Spleen (tissue), 7 donors: ENCODE data around the gene KATNAL1.

ENCODE experiments used
- CTCF ChIP-seq, 11 experiments: fragments of 200-600 bp in 7 of 11; fragments of 450-650 bp in 4 of 11; sonication (generic) in 4 of 11; IDR thresholded peaks in 8 of 11; conservative IDR thresholded peaks in 3 of 11; 1 replicate in 7 of 11; 2 replicates in 4 of 11; pipeline versions ENCODE4 v1.4.0 to v1.8.0; 2016 to 2021; ENCODE audit warnings: antibody characterized with exemption in 11 of 11, inconsistent platforms in 4 of 11, mild to moderate bottlenecking in 1 of 11
- POLR2A ChIP-seq, 3 donors: fragments of 450-650 bp; IDR thresholded peaks; one replicate each; pipeline ENCODE4 v1.5.1; 2017; ENCODE audit warnings: antibody characterized with exemption in 3 of 3, mild to moderate bottlenecking in 1 of 3
- POLR2AphosphoS5 ChIP-seq, 3 donors: sonication (generic); formaldehyde crosslinking; IDR thresholded peaks; one replicate each; pipeline ENCODE4 v1.5.1; 2017; ENCODE audit warnings: antibody characterized with exemption in 3 of 3
- donor health status: DM: no; HTN: no; CAD: no; lungs with moderate emphysema.
- donor health status: DM: no; HTN: no; CAD: no.
- donor health status: DM: no; HTN: no; CAD: no.

GRCh38 chr13:30224732-30225131, 82.6 kb downstream of the KATNAL1 start:
- TF ChIP-seq POLR2AphosphoS5 (IDR thresholded peaks at IDR 0.05) (no peak), CTCF (IDR thresholded peaks at IDR 0.05 in 8 of 11, conservative IDR thresholded peaks at IDR 0.05 in 3 of 11) (no peak), POLR2A (IDR thresholded peaks at IDR 0.05) (no peak)
